NT2/D1 (cell line): Measurements from ENCODE around the gene APOO.

ENCODE experiments used
- SUZ12 ChIP-seq: IDR thresholded peaks from 2 replicates; pipeline ENCODE4 v1.6.1; 2011; ENCODE audit not compliant: insufficient read length, insufficient read depth; ENCODE audit errors: extremely low read depth
- YY1 ChIP-seq: IDR thresholded peaks from 2 replicates; pipeline ENCODE4 v1.6.1; 2011; ENCODE audit not compliant: insufficient read length, insufficient read depth
- ZNF274 ChIP-seq: IDR thresholded peaks from 2 replicates; pipeline ENCODE4 v1.6.1; 2011; ENCODE audit warnings: mild to moderate bottlenecking, low read depth, low read length

GRCh38 chrX:23802431-23802830 lies 105.3 kb downstream of the APOO start:
- TF ChIP-seq ZNF274 (no peak), YY1 (no peak), SUZ12 (no peak)
